LNCaP clone FGC (cell line): Measurements from ENCODE around the gene FBN1.

Source experiments
- DNase-seq: peaks from one replicate; pipeline ENCODE4 v3.0.0-alpha.2; 2011; ENCODE audit warnings: low read depth
- H3K4me3 ChIP-seq: 2 replicates; pipeline ENCODE4 v1.5.1; 2011; ENCODE audit warnings: mild to moderate bottlenecking, low read depth, low read length, control low read depth
- TF ChIP-seq, protein P1 (sequence below): IDR thresholded peaks from 2 replicates; pipeline ENCODE4 v1.5.1; 2012; ENCODE audit warnings: mild to moderate bottlenecking; ENCODE audit not compliant: control insufficient read depth, insufficient read depth; ENCODE audit errors: extremely low read depth

Gene FBN1

GRCh38 chr15:48569591-48570302 is 75.8 kb downstream of the FBN1 start:
- DNase-seq = no peak
- H3K4me3 ChIP-seq = no peak overlapping the region
- TF ChIP-seq, protein P1, sequence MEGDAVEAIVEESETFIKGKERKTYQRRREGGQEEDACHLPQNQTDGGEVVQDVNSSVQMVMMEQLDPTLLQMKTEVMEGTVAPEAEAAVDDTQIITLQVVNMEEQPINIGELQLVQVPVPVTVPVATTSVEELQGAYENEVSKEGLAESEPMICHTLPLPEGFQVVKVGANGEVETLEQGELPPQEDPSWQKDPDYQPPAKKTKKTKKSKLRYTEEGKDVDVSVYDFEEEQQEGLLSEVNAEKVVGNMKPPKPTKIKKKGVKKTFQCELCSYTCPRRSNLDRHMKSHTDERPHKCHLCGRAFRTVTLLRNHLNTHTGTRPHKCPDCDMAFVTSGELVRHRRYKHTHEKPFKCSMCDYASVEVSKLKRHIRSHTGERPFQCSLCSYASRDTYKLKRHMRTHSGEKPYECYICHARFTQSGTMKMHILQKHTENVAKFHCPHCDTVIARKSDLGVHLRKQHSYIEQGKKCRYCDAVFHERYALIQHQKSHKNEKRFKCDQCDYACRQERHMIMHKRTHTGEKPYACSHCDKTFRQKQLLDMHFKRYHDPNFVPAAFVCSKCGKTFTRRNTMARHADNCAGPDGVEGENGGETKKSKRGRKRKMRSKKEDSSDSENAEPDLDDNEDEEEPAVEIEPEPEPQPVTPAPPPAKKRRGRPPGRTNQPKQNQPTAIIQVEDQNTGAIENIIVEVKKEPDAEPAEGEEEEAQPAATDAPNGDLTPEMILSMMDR = no peak

GRCh38 chr15:48566668-48567067 is 78.8 kb downstream of the FBN1 start:
- DNase-seq = no peak
- no peak overlapping the region for H3K4me3 ChIP-seq
- TF ChIP-seq, protein P1 = no peak

- no peak for DNase-seq
- TF ChIP-seq, protein P1 = no peak
- no peak overlapping the region for H3K4me3 ChIP-seq
Observed at GRCh38 chr15:48565560-48566482, 79.7 kb downstream of the FBN1 start.

DNA sequence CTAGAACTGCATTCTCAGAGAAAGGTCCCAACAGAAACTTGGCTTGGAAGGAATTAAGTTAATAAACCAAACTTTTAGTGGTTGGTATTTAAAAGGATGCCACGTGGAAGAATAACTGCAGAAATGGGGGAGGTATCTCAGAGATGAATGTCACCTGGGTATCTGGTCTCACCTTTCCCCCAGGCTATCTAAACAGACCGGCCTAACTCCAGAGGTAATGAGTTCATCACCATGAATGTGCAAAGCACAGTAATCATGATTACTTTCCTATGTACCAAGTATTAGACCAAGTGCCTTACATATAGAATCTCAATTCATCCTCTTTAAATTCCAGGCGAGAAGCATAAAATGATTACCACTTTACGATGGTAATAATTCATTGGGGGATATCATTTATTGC is 80.8 kb downstream of the FBN1 start:
- TF ChIP-seq, protein P1 = no peak
- H3K4me3 ChIP-seq = no peak overlapping the region
- no peak for DNase-seq

GRCh38 chr15:48563934-48564333 is 81.6 kb downstream of the FBN1 start:
- no peak overlapping the region for H3K4me3 ChIP-seq
- TF ChIP-seq, protein P1 = no peak
- DNase-seq = no peak

DNA sequence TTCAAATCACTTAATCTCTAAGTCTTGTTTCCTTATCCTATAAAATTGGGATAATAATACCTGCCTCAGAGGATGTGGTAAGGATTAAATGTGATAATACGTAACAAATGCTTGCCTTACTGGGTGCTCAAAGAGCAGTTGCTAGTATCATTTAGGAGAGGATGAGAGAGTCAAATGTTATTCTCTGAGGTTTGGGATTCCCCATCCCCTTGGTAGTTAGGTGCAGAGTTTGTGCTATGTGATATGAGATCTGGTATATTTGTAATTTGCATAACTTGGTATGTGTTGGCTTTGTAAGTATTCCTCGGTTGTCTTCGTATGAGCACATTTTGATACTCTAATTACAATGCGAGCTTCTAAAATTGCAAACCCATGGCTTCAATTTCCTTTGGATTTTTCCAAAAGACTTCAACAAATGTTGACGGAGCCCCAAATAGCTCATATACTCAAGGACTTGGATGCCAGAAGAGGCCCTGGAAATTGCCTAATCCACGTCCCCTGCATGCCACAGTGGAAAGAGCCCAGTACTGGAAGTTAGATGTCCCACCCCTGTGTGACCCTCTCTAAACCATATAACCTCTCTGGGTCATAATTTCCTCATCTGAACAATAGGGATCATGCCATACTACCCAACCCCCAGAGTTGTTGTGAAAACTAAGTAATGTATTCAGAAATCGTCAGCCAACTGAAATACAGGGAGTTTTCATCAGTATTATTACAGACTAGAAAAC is 85.0 kb downstream of the FBN1 start:
- no peak overlapping the region for H3K4me3 ChIP-seq
- TF ChIP-seq, protein P1 = no peak
- no peak for DNase-seq
